Amniotic epithelial cell (primary cell): ENCODE results near the gene FANCI.

Source experiments
- DNase-seq: peaks from one replicate; pipeline ENCODE4 v3.0.0-alpha.2; 2010; ENCODE audit warnings: low read depth

The FANCI gene

GRCh38 chr15:89307046-89307587 lies 63.3 kb downstream of the FANCI start:
- DNase-seq, result peak; percentile 16

GRCh38 chr15:89307791-89308190 lies 64.0 kb downstream of the FANCI start:
- DNase-seq, result peak; percentile 48

- no peak for DNase-seq
Observed at GRCh38 chr15:89308236-89308635, 64.5 kb downstream of the FANCI start.

GRCh38 chr15:89309993-89310392 lies 66.2 kb downstream of the FANCI start:
- no peak for DNase-seq

- DNase-seq, result no peak
Observed at GRCh38 chr15:89315375-89315929, 71.7 kb downstream of the FANCI start.

GRCh38 chr15:89316504-89316903 lies 72.7 kb downstream of the FANCI start:
- DNase-seq, result no peak

- DNase-seq, result no peak
Observed at GRCh38 chr15:89317186-89317720, 73.5 kb downstream of the FANCI start.

DNA sequence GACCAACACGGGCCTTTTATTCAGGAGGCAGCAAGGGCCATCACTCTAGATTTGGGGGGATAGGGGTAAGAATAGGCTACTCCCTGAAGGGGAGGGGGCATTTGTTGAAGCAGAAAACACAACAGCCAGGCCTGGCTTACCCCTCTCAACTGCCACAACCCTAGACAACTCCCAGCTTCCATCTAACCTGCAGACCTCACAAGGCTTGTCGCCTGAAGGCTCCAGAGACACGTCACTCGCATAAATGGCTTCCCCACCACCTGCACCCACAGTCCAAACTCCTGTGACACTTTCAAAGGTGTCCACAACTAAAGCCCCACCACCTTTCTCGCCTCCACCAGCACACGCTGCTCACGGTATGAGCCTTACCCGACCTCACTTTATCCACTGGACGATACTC lies 75.9 kb downstream of the FANCI start:
- DNase-seq, result no peak

- no peak for DNase-seq
Observed at GRCh38 chr15:89320200-89320599, 76.4 kb downstream of the FANCI start.

- no peak for DNase-seq
Observed at GRCh38 chr15:89321521-89322410, 78.0 kb downstream of the FANCI start.

DNA sequence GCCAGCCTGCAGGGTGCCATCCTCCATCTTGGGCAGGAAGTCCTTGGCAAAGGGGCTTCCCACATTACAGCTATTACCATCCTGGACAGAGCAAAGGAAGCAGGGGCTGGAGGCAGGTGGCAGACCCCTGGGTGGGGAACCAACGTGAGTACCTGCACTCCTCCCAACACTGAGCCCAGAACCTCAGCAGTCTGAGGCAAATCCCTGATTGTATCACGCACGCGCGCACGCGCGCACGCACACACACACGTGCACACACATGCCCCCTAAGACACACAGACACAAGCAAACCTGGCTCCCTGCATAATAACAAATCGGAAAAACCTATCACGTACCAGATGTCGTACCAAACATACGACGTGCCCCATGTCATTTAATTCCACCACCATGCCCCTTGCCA lies 79.0 kb downstream of the FANCI start:
- no peak for DNase-seq

- DNase-seq, result no peak
Observed at GRCh38 chr15:89323825-89324224, 80.0 kb downstream of the FANCI start.

- no peak for DNase-seq
Observed at GRCh38 chr15:89325039-89325803, 81.4 kb downstream of the FANCI start.

DNA sequence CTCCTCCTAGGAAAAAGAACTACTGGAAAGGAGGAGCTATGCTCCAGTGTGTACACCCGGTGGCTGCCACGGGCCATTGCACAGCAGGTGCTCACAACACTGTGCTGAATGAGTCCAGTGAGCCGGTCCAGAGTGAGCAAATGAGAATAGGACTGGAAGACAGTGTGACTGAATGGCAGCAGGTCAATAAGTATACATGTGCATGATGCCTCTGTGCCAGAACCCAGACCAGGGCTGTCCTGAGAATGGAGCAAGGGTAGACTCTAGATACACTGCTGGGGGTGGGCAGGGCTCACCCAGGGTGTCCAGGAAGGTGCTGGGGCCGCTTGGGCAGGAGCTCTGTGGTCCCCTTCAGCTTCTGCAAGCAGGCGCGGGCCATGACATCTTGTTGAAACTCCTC lies 82.5 kb downstream of the FANCI start:
- no peak for DNase-seq

DNA sequence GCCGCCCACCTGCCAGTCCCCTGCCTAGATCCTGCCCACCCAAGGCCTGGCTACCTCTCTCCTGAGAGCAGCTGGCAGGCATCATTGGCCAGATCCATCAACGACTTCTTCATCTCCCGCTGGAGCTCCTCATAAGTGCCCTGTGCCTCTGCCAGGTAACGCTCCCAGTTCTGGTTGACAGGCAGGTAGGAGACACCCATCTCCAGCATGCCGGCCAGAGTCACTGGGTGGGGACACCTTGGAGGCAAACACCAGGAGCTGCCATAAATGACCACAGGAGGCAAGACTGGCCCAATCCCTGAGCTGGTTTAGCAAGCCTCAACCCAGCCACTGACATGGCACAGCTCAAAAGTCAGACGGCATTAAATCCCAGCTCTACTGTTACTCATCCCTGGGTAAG lies 83.3 kb downstream of the FANCI start:
- DNase-seq, result no peak

DNA sequence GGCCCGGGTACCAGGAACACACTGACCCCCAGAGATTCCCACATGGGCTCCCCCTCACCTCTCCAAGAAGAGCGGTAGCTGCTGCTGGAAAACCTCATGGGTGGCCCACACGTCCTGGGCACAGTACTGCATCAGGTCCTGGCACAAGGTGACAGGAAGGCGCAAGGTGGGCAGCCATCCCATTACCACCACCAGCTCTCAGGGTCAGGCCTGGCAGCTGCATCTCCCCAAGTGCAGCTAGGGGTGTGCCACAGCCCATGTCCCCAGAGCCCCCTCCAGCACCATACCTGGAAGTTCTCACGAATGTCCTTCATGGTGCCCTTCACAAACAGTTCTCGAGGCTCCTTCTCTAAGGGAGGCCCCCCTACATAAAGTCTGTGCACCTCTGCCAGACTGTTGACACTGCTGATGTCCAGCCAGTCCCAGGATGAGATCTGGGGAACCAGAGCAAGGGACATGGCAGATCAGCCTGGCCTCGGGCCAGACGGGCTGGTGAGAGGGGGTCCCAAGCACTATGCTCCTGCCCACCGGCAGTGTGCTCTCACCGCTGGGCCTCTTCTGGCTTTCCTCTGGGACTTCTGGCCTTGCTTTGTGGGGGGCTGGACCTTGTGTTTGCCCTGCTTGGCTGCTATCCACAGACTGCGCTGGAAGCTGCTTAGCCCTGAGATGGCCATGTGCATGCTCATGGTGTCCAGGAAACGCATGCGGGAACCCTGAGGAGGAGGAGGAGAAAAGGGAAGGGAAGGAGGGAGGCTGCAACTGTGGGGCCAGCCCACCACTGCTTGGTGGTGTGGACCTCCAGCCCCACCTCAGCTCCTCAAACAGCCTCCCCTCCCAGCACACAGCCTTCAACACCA lies 84.8 kb downstream of the FANCI start:
- no peak for DNase-seq

DNA sequence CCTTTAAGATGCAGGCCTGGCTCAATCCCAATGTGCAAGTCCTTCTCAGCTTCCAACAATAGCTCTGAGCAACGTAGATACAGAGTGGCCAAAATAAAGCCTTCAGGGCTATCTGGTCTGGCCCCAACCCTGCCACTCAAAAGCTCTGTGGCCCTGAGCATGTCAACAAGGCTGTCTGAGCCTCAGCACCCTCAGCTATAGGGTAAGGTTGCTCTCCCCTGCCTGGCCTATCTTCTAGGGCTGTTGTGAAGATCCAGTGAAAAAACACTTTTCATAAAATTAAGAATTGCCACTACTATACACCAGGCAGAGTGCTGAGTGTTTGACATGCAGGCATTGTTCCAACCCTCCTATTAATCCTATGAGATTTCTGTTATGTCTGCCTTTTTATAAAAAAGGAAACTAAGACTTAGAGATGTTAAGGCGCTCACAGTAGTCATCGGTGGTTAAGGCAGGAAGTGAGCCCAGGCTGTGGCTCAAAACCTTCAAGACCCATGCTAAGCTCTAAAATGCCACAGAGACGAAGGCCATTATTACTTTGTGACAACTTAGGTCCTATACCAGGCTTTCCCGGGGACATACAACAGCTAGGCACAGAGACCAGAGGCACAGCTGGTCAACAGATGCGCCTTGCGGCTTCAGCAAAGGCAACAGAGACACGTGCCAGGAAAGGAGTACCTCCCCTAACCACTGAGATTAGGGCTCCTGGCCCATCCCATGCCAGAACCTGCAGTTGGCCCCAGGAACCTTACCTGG lies 85.7 kb downstream of the FANCI start:
- DNase-seq, result no peak

- DNase-seq, result no peak
Observed at GRCh38 chr15:89330119-89330518, 86.3 kb downstream of the FANCI start.

GRCh38 chr15:89330881-89331595 lies 87.3 kb downstream of the FANCI start:
- DNase-seq, result no peak

DNA sequence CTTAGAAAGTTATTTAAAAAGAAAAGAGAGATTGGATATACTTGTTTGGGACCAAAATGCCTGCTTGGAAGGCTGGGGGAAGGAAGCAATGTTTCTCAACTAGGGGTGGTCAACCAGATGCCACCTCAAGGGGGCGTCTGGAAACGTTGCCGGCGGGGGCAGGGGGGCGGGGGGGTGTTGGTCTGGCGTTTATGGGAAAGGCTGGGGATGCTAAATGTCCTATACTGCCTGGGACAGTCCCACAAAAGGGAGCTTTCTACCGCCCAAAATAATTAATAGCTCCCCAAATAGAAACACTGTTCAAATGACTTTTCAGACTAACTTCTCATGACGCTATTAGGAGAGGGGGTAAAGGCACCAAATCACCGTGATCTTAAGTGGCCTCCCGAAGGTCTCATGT lies 88.7 kb downstream of the FANCI start:
- peak; percentile 13 for DNase-seq
